Suprapubic skin (tissue), 4 donors: ENCODE measurements around the gene SPOP. TPM values are rescaled to one million over a fixed set of nuclear protein-coding genes. Genes with fewer than 3 reads are reported as not detected.

Source experiments
- DNase-seq, 2 donors: peaks; one replicate each; pipeline ENCODE4 v3.0.0-alpha.2; 2019; ENCODE audit warnings: low spot score in 2 of 2
- H3K27ac ChIP-seq: fragments of 200-600 bp; sonication (generic); one replicate; pipeline ENCODE4 v1.5.1; 2019
- H3K27me3 ChIP-seq: fragments of 200-600 bp; sonication (generic); one replicate; pipeline ENCODE4 v1.5.1; 2019
- H3K36me3 ChIP-seq: fragments of 200-600 bp; sonication (generic); one replicate; pipeline ENCODE4 v1.5.1; 2019
- H3K4me1 ChIP-seq: fragments of 200-600 bp; sonication (generic); one replicate; pipeline ENCODE4 v1.5.1; 2019
- H3K4me3 ChIP-seq: fragments of 200-600 bp; sonication (generic); one replicate; pipeline ENCODE4 v1.5.1; 2019; ENCODE audit warnings: mild to moderate bottlenecking
- H3K9me3 ChIP-seq: fragments of 200-600 bp; sonication (generic); one replicate; pipeline ENCODE4 v1.5.1; 2019
- CTCF ChIP-seq, 2 donors: fragments of 200-600 bp in 1 of 2; fragments of 450-650 bp in 1 of 2; sonication (generic) in 1 of 2; IDR thresholded peaks; one replicate each; pipeline ENCODE4 v1.5.1; 2016 to 2019; ENCODE audit warnings: antibody characterized with exemption in 2 of 2, mild to moderate bottlenecking in 1 of 2, moderate library complexity in 1 of 2
- EP300 ChIP-seq: sonication (generic); formaldehyde crosslinking; IDR thresholded peaks from one replicate; pipeline ENCODE4 v1.6.1; 2017; ENCODE audit warnings: antibody characterized with exemption
- POLR2A ChIP-seq, 2 donors: fragments of 450-650 bp; IDR thresholded peaks; one replicate each; pipeline ENCODE4 v1.6.1; 2017; ENCODE audit warnings: antibody characterized with exemption in 2 of 2, mild to moderate bottlenecking in 2 of 2, moderate library complexity in 2 of 2
- POLR2AphosphoS5 ChIP-seq, 3 donors: sonication (generic); formaldehyde crosslinking; IDR thresholded peaks; one replicate each; pipeline ENCODE4 v1.6.1; 2017; ENCODE audit warnings: antibody characterized with exemption in 3 of 3
- WGBS: methylation state at CpG from one replicate; pipeline ENCODE4 v1.1.5; 2018; 5-methylcytosine and 5-hydroxymethylcytosine counted together
- total RNA-seq, 4 donors: library from RNA; depleted of rRNA; stranded (reverse); fragments of >200 nt; gene quantifications; one replicate each; pipeline ENCODE4 v1.1.0, GENCODE V29; 2016

The SPOP gene
- total RNA-seq, 4 donors from 2014 or later: 26.1 to 59.3 (median 41.7) TPM

DNA sequence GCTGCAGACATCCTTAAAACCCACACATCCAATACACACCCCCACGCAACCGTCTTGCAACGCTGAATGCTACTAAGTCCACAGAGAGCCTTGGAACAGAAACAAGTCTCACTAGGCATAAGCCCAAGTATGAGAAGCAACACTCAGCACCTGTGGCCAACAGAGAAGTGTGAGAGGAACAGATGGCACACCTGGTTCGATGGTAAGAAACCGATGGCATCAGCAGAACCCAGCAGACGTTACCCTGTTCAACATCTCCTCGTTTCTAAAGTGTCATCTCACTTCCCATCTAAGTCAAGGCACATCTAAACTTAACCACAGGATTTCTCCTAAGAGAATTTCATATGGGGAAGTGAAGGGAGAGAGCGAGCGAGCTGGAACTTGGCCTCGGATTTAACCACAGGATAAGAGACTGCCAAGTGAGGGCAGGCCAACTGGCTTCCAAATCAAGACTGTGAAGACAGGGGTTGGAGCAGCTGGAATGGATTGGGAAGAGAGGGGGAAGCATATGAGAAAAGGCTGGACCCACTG lies 61.2 kb downstream of the SPOP start:
- Histone ChIP-seq H3K4me1 (peaks cover 25% of the 10 kb centered on the region), H3K4me3 (no peak overlapping the region), H3K27ac (no peak overlapping the region), H3K27me3 (no peaks in the 10 kb centered on the region), H3K36me3 (peaks cover 49% of the 10 kb centered on the region), H3K9me3 (no peaks in the 10 kb centered on the region)
- TF ChIP-seq POLR2AphosphoS5 (IDR thresholded peaks at IDR 0.05): peak in 1 of 3 donors; percentile 36
- no peak for TF ChIP-seq POLR2A (IDR thresholded peaks at IDR 0.05)
- DNase-seq: peak in 1 of 2 donors; percentile 86
- WGBS: 18% methylated on average over 10 of the region's 10 CpGs

DNA sequence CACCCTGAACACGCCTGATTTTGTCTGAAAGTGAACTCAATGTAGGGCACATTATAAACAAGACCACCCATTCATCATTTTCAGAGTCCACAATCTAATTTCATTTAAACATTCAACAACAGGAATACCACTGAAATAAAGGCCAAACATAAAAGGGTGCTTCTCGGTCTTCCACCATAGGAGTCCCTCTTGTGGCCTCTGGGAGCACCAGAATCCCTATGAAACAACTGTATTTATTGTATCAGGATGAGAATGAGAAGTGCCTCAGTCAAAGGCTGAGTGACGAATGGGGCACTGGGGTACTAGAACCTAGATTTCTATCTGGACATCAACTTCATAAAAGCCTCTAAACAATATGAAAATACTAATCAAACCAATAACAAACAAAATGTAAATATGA lies 61.8 kb downstream of the SPOP start:
- WGBS: 79% methylated on average over 3 of the region's 3 CpGs
- DNase-seq: no peak
- H3K4me3 ChIP-seq: no peak overlapping the region
- no peak for TF ChIP-seq EP300
- no peak for TF ChIP-seq CTCF (IDR thresholded peaks at IDR 0.05)
- no peak for TF ChIP-seq POLR2AphosphoS5 (IDR thresholded peaks at IDR 0.05)
- TF ChIP-seq POLR2A (IDR thresholded peaks at IDR 0.05): no peak
- H3K9me3 ChIP-seq: no peaks in the 10 kb centered on the region
- H3K27ac ChIP-seq: no peak overlapping the region
- no peaks in the 10 kb centered on the region for H3K27me3 ChIP-seq
- H3K36me3 ChIP-seq: peaks cover 45% of the 10 kb centered on the region
- peaks cover 31% of the 10 kb centered on the region for H3K4me1 ChIP-seq

- TF ChIP-seq POLR2AphosphoS5 (IDR thresholded peaks at IDR 0.05) (no peak), CTCF (IDR thresholded peaks at IDR 0.05) (no peak), POLR2A (IDR thresholded peaks at IDR 0.05) (no peak), EP300 (no peak)
- no peak for DNase-seq
- Histone ChIP-seq H3K4me3 (no peak overlapping the region), H3K36me3 (peaks cover 41% of the 10 kb centered on the region), H3K27ac (no peak overlapping the region), H3K27me3 (no peaks in the 10 kb centered on the region), H3K9me3 (no peaks in the 10 kb centered on the region), H3K4me1 (peaks cover 37% of the 10 kb centered on the region)
- WGBS: 97% methylated on average over 1 of the region's 1 CpG
Observed at GRCh38 chr17:49613182-49613800, 64.6 kb downstream of the SPOP start.

GRCh38 chr17:49612726-49613125 lies 65.2 kb downstream of the SPOP start:
- no peak for TF ChIP-seq POLR2A (IDR thresholded peaks at IDR 0.05)
- TF ChIP-seq CTCF (IDR thresholded peaks at IDR 0.05): no peak
- Histone ChIP-seq H3K27ac (no peak overlapping the region), H3K27me3 (no peaks in the 10 kb centered on the region), H3K4me1 (peaks cover 37% of the 10 kb centered on the region), H3K36me3 (peaks cover 40% of the 10 kb centered on the region), H3K9me3 (no peaks in the 10 kb centered on the region), H3K4me3 (no peak overlapping the region)
- no peak for DNase-seq
- WGBS: 55% methylated on average over 1 of the region's 1 CpG

DNA sequence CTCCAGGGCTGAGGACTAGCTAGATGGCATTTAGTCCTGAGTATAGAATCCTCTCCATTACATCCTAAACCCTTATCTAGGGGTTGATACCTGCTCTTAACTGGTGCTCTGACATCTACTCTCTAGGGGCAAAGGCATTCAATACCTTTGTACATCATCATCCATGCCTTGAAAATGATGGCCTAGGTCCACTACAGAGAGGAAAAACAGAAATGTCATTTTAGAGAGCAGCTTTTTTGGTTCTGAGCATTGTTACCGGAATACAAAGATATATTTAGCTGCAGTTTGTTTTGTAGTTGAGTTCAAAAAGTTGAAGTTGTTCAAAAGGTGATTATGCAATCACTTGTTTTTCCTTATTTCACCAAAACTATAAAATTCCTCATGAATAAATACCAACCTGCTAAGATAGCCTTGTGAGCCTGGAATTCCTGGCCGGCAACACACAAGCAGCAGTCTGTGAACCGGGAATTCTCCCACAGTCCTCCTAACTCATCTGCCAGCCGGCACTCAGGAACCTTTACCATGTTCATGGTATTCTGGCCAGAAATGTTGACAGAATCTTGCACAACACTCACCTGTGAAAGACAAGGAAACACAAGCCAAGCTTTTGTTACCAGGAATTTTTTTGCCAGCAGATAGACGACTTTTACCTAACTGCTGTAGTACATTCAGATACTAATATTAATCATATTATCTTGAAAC lies 66.9 kb downstream of the SPOP start:
- Histone ChIP-seq H3K36me3 (peaks cover 54% of the 10 kb centered on the region), H3K27ac (no peak overlapping the region), H3K4me3 (no peak overlapping the region), H3K4me1 (peaks cover 20% of the 10 kb centered on the region), H3K9me3 (no peaks in the 10 kb centered on the region), H3K27me3 (no peaks in the 10 kb centered on the region)
- DNase-seq: no peak
- 66% methylated on average over 5 of the region's 5 CpGs for WGBS
- TF ChIP-seq CTCF (IDR thresholded peaks at IDR 0.05): no peak
- TF ChIP-seq EP300: no peak
- no peak for TF ChIP-seq POLR2AphosphoS5 (IDR thresholded peaks at IDR 0.05)
- TF ChIP-seq POLR2A (IDR thresholded peaks at IDR 0.05): no peak
